ACHN (cell line): ENCODE data around the gene BORCS5.
A peak's percentile ranks its signal among the peaks of the same experiment; 100 is the strongest.
"Not testable (repeated sequence)": the region's sequence is repeated elsewhere in the genome, so short reads cannot be mapped to it uniquely, and the experiment has no call there.

ENCODE experiments used
- DNase-seq: peaks from one replicate; pipeline ENCODE4 v3.0.0-alpha.2; 2015
- in situ Hi-C: cut with HindIII; loops from 2 replicates; pipeline ENCODE4 v1.10.0; 2017; ENCODE audit warnings: low sequenced_read_pairs, low pct_ligation_motif_present, low pct_unique_long_range_greater_than_20kb

BORCS5 gene

GRCh38 chr12:12350868-12351463 lies 5.9 kb upstream of the BORCS5 start:
- in situ Hi-C loops: no loop called here
- DNase-seq: no peak

- in situ Hi-C loops, DNase-seq: not testable (repeated sequence)
Measured at GRCh38 chr12:12351468-12352185, 5.3 kb upstream of the BORCS5 start.

DNA sequence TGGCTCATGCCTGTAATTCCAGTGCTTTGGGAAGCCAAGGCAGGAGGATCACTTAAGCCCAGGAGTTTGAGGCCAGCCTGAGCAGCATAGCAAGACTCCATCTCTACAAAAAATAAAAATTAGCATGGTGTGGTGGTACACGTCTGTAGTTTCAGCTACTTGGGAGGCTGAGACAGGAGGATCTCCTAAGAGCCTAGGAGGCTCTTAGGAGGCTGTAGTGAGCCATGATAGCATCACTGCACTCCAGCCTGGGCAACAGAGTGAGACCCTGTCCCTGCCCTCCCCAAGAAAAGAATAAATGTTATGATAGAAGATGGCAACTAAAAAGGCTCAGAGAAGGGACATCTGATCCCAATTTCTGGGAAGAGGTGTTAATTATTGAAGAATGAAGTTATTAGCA lies 3.6 kb upstream of the BORCS5 start:
- in situ Hi-C loops: no loop called here
- no peak for DNase-seq

GRCh38 chr12:12353807-12354206 lies 3.1 kb upstream of the BORCS5 start:
- DNase-seq: no peak
- in situ Hi-C loops: no loop called here

DNA sequence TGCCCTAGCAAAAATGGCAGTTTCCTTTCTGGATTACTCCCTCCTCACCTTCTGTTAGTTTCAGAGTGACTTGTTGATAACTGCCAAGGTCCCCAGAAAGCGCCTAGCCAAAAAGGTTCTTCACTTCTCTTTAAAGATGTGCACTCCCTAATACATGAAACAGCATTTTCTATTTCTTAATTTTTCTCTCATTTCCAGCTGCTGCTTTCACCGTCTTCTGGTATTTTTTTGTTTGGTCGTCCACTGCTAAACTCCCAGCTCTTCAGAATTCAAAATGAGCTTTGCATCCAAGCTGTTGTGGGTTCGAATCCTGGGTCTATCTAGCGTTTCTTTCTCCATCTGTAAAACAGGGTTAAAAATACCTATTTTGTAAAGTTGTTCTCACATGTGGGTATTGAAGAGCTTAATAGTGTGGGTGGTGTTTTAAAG lies 397 bp upstream of the BORCS5 start:
- in situ Hi-C loops: no loop called here
- DNase-seq: no peak

DNA sequence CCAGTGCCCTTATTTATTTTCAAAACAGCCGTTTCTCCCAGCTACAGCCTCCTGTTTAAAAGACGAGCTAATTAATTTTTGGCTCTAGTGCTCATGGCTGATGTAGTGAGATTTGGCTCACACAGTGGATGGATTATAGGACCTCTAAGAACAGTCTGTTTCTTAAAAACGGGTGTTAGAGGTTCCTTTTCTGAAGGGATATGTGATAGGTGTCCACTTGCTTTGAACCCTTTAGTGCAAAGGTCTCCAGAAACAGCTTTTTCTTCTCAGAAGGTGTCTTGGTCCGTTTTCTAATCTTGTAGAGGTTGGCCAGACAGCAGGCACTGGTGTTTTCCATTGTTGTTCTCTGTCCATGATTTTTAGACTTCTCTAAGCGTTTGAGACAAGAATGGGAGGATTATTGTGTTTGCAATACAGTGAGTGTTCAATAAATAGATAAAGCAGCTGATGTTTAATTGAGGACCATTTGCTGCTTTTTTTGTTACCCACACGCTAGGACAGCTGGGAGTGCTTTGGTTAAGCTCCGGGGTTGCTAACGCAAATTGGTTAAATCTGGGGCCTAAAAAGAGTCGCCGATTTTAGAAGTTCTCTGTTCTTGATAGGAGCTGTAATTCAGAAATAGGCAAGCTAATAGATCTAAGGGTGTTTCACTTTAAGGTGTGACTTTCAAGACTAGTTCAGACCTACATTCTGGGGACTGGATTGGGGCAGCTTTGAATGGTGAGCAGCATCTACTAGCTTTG lies 1.0 kb downstream of the BORCS5 start:
- in situ Hi-C loops: no loop called here
- peak; percentile 21 for DNase-seq

DNA sequence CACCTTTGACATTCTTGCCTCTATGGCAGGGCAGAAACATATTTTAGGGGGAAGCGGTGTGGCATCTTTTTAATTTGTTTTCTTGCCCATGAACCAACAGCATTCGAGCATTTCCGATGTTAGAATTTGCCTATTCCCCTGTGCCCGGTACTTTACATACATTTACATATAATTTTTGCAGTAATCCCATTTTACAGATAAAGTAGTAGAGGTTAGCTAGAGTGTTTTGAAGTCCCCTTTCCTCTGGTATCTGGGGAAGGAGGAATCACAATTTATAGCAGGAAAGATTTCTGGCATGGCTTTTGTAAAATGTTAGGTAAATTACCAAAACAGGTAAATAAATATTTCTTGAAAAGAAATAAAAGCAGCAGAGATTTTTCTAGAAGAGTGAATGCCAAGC lies 1.6 kb downstream of the BORCS5 start:
- no peak for DNase-seq
- in situ Hi-C loops: no loop called here

DNA sequence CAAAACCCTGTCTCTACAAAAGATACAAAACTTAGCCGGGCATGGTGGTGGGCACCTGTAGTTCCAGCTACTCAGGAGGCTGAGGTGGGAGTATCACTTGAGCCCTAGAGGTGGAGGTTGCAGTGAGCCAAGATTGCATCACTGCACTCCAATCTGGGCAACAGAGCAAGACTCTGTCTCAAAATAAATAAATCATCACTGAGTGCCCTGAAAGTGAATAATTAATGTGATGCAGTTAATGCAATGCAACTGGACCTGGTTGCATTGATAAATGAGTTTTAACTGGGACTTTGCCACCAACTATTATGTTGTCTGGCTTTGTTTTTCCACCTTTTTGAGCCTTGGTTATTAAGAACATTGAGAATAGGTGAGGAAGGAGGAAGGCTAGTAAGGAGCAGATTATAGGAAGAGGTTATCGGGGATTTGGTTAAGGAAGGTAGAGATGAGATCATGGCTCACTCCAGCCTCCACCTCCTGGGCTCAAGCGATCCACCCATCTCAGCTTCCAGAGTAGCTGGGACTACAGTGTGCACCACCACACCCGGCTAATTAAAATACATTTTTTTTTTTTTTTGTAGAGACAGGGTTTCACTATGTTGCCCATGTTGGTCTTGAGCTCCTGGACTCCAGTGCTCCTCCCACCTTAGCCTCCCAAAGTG lies 8.0 kb downstream of the BORCS5 start:
- no peak for DNase-seq
- in situ Hi-C loops: no loop called here

- no peak for DNase-seq
- in situ Hi-C loops: no loop called here
Measured at GRCh38 chr12:12365446-12365802, 8.5 kb downstream of the BORCS5 start.

- in situ Hi-C loops: no loop called here
Measured at GRCh38 chr12:12365931-12366431, 9.1 kb downstream of the BORCS5 start.

DNA sequence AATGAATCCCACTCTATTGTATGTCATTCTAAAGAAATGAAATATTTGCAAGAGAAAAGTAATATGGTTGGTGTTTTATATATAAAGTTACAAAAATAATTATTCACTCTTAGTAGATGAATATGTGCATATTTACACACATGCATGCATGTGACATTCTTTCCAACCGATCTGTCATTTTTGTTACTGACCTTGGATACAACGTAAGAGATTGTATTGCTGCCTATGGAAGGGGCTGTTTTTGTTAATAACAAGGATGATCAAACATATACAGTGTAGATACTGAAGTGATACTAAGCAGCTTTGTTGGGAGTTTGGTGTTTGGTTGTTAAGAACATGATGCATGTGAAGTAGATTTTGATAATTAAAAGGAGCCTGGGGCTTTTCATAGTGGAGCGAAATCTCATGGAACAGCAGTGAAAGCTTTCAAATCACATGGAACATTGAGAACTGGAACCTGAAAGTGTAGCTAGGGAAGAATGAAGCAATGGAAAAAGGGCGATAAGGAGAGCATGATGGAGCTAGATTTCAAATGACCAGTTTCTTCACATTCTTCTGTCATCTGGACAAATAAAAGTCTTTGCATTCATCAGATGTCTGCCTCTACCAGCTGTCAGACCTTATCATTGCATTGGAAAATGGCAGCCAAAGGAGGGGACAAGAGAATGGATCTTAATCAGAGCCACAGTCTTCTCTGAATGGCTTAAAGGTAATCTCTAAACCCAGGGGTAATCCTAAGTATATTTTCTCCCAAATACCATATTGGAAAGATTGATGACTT lies 10.0 kb downstream of the BORCS5 start:
- no peak for DNase-seq
- in situ Hi-C loops: no loop called here

More at GRCh38 chr12:12365931-12366431, 9.1 kb downstream of the BORCS5 start:
- DNase-seq: no peak

GRCh38 chr12:12367482-12367998 lies 10.7 kb downstream of the BORCS5 start:
- in situ Hi-C loops: no loop called here
- no peak for DNase-seq

- in situ Hi-C loops: no loop called here
- DNase-seq: no peak
Measured at GRCh38 chr12:12372946-12373722, 16.3 kb downstream of the BORCS5 start.

DNA sequence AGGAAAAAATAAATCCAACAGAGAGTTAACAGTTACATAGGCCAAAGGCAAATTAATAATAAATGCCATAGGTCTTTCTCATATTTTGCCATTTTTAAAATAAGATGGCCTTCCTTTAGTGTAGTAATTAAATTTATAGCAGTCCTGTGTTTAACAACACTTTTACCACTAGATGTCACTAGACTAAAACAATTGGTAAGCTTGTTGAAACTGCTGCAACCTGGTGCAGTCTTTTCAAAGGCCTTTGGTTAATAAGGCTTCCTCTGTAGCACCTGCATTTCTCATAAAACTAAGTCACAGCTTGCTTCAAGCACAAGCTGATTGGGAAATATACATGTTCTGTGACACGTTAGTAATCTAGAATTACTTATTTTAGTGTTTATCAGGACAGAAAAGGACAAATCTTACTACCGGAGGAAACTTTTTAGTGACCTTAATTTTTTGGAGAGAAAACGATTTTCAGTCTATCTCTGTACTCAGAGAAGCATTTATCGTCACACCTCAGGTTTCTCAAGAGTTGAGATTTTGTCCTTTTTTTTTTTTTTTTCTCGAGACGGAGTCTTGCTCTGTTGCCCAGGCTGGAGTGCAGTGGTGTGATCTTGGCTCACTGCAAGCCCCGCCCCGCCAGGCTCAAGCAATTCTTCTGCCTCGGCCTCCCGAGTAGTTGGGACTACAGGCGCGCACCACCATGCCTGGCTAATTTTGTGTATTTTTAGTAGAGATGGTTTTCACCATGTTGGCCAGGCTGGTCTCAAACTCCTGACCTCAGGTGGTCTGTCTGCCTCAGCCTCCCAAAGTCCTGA lies 20.0 kb downstream of the BORCS5 start:
- peak; percentile 90 for DNase-seq
- in situ Hi-C loops: no loop called here

DNA sequence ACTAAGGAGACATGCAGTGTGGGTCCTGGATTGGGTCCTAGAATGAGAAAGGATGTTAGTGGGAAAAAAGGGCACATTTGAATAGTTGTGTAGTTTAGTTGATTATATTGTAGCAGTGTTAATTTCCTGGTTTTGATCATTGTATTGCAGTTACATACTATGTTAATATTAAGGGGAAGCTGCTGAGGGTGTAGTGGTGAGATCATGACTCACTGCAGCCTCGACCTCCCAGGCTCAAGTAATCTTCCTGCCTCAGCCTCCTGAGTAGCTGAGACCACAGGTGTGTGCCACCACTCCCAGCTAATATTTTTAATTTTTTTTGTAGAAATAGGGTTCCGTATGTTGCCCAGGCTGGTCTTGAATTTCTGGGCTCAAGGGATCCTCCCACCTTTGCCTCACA lies 21.7 kb downstream of the BORCS5 start:
- no peak for DNase-seq
- in situ Hi-C loops: no loop called here

GRCh38 chr12:12379831-12380730 lies 23.2 kb downstream of the BORCS5 start:
- no peak for DNase-seq
- in situ Hi-C loops: no loop called here
